ENCODE results near the gene TTC29. TPM values are rescaled to one million over a fixed set of nuclear protein-coding genes. Genes with fewer than 3 reads are reported as not detected.

Gene TTC29
- total and polyA plus RNA-seq, 2 experiments from 2014 or later: 0.52 to 0.60 TPM

DNA sequence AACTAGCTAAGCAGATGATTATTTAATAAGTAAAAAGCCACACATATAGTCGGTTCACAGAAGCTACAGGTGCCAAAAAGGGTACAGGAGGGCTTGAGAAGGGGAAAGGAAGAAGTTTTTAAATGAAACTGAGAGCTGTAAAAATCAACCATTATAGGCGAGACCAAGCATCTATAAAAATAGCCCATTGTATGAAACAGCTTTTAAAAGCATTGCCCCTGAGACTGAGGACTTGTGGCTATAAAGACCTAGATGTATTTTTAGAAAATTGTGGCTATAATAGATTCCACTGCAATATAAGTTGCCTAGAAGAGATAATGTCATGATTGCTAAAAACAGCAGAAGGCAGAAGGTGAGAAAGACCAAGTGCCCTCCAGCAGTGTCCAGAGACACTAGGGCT, 15.0 kb upstream of the TTC29 start (continued):
- TF ChIP-seq, protein P1, sequence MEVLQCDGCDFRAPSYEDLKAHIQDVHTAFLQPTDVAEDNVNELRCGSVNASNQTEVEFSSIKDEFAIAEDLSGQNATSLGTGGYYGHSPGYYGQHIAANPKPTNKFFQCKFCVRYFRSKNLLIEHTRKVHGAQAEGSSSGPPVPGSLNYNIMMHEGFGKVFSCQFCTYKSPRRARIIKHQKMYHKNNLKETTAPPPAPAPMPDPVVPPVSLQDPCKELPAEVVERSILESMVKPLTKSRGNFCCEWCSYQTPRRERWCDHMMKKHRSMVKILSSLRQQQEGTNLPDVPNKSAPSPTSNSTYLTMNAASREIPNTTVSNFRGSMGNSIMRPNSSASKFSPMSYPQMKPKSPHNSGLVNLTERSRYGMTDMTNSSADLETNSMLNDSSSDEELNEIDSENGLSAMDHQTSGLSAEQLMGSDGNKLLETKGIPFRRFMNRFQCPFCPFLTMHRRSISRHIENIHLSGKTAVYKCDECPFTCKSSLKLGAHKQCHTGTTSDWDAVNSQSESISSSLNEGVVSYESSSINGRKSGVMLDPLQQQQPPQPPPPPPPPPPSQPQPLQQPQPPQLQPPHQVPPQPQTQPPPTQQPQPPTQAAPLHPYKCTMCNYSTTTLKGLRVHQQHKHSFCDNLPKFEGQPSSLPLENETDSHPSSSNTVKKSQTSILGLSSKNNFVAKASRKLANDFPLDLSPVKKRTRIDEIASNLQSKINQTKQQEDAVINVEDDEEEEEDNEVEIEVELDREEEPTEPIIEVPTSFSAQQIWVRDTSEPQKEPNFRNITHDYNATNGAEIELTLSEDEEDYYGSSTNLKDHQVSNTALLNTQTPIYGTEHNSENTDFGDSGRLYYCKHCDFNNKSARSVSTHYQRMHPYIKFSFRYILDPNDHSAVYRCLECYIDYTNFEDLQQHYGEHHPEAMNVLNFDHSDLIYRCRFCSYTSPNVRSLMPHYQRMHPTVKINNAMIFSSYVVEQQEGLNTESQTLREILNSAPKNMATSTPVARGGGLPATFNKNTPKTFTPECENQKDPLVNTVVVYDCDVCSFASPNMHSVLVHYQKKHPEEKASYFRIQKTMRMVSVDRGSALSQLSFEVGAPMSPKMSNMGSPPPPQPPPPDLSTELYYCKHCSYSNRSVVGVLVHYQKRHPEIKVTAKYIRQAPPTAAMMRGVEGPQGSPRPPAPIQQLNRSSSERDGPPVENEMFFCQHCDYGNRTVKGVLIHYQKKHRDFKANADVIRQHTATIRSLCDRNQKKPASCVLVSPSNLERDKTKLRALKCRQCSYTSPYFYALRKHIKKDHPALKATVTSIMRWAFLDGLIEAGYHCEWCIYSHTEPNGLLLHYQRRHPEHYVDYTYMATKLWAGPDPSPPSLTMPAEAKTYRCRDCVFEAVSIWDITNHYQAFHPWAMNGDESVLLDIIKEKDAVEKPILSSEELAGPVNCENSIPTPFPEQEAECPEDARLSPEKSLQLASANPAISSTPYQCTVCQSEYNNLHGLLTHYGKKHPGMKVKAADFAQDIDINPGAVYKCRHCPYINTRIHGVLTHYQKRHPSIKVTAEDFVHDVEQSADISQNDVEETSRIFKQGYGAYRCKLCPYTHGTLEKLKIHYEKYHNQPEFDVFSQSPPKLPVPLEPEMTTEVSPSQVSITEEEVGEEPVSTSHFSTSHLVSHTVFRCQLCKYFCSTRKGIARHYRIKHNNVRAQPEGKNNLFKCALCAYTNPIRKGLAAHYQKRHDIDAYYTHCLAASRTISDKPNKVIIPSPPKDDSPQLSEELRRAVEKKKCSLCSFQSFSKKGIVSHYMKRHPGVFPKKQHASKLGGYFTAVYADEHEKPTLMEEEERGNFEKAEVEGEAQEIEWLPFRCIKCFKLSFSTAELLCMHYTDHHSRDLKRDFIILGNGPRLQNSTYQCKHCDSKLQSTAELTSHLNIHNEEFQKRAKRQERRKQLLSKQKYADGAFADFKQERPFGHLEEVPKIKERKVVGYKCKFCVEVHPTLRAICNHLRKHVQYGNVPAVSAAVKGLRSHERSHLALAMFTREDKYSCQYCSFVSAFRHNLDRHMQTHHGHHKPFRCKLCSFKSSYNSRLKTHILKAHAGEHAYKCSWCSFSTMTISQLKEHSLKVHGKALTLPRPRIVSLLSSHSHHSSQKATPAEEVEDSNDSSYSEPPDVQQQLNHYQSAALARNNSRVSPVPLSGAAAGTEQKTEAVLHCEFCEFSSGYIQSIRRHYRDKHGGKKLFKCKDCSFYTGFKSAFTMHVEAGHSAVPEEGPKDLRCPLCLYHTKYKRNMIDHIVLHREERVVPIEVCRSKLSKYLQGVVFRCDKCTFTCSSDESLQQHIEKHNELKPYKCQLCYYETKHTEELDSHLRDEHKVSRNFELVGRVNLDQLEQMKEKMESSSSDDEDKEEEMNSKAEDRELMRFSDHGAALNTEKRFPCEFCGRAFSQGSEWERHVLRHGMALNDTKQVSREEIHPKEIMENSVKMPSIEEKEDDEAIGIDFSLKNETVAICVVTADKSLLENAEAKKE (CRISPR knock-in tag; IDR thresholded peaks at IDR 0.05): no peak
- TF ChIP-seq EZH2phosphoT487 (IDR thresholded peaks at IDR 0.05; ENCODE audit: unreplicated experiment) (no peak), CREB1 (CRISPR knock-in tag; IDR thresholded peaks at IDR 0.05; ENCODE audit: low read depth) (no peak), EZH2 (IDR thresholded peaks at IDR 0.05; ENCODE audit: low read depth, unreplicated experiment) (no peak)

DNA sequence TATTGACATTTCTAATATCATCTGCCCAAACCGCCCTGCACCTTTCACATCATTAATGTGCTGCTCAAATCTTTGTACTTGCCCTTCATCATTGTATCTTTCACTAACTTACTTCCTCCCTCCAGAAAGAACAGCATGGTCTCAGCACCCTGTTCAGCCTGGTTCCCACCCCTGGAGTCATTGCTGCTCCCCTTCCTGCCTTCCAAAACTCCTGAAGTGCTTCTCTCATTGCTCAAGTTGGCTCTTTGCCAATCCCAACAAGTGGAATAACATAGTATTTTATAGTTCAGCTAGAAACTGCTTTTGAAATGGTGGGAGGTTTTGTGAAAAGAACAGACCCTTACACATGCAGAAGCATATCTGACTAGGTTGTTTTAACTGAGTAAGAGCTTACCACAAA, 14.0 kb upstream of the TTC29 start:
- H3K27me3 Mint-ChIP-seq (ENCODE audit: insufficient read depth, low read depth, poor library complexity): no peaks in the 10 kb centered on the region
- H3K9me2 ChIP-seq (ENCODE audit: insufficient read depth): no peaks in the 10 kb centered on the region; the same call in 1 of the 2 replicates
- H3K36me3 ChIP-seq (ENCODE audit: insufficient read depth): no peaks in the 10 kb centered on the region
- H3F3A ChIP-seq (replicated peaks; ENCODE audit: low read depth): no peaks in the 10 kb centered on the region
- H3K4me2 ChIP-seq: no peak overlapping the region
- no peaks in the 10 kb centered on the region for H3K4me1 Mint-ChIP-seq
- no peaks in the 10 kb centered on the region for H4K20me1 ChIP-seq (replicated peaks; ENCODE audit: insufficient read depth)
- H3K79me2 ChIP-seq (replicated peaks; ENCODE audit: insufficient read depth): no peaks in the 10 kb centered on the region
- H3K27ac ChIP-seq (ENCODE audit: low read depth): no peak overlapping the region
- H3K4me3 ChIP-seq: no peak overlapping the region
- H3K9me3 Mint-ChIP-seq: no peaks in the 10 kb centered on the region
- H3K27me3 ChIP-seq (ENCODE audit: insufficient read depth): no peaks in the 10 kb centered on the region
- DNase-seq (ENCODE audit: low spot score) (no peak), ATAC-seq (no peak)
- no peaks in the 10 kb centered on the region for H3K4me1 ChIP-seq (ENCODE audit: insufficient read depth)
- H3K36me3 Mint-ChIP-seq (ENCODE audit: low read depth): no peaks in the 10 kb centered on the region
- H3K4me3 Mint-ChIP-seq: no peak overlapping the region
- H3K27ac Mint-ChIP-seq: no peak overlapping the region
- H2AFZ ChIP-seq: no peak overlapping the region
- TF ChIP-seq EZH2phosphoT487 (IDR thresholded peaks at IDR 0.05; ENCODE audit: unreplicated experiment): no peak
- TF ChIP-seq CTCF (conservative IDR thresholded peaks at IDR 0.05; ENCODE audit: low read depth in 2 of 2): no peak
- no peak for TF ChIP-seq POLR2AphosphoS5 (IDR thresholded peaks at IDR 0.05; ENCODE audit: low read depth)
- TF ChIP-seq ETS1 (IDR thresholded peaks at IDR 0.05): no peak
- TF ChIP-seq STAT1 (IDR thresholded peaks at IDR 0.05; ENCODE audit: unreplicated experiment): no peak

Measured in GM23338 (cell line).